GM19438 (cell line): ENCODE results near the gene FGD5.

Experiments
- ATAC-seq: cut with Tn5 transposase; IDR thresholded peaks from one replicate; pipeline ENCODE4 v1.9.1; 2021; ENCODE audit warnings: low read depth; ENCODE audit not compliant: unreplicated experiment

The FGD5 gene

DNA sequence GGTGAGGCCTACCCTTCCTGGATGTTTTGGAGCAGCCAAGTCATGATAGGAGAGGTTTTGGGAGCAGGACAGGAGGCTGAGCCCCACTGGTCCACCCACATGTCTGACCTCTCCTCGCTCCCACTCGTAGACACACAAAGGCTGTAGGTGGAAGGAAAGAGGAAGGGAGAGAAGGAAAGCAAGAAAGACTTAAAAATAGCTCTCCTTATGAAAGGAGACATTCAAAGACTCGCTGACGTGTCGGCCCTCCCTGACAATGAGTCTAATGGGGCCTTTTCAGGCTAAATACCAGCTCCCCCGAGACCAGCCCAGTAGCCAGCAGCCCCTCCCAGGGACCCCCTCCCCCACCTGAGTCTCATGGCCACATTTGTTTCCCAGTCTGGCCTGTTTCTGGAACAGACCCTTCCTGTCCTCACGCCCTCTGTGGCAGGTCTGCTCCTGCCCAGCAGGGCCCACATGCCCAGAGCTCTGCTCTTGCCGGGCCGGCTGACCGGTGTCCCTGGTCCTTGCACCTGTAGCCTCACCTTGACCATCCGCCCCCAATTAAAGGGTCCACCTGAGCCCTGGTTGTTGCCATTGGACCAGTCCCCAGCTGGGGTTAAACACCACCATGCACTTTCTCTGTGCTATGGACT, 49.3 kb downstream of the FGD5 start:
- ATAC-seq = no peak

DNA sequence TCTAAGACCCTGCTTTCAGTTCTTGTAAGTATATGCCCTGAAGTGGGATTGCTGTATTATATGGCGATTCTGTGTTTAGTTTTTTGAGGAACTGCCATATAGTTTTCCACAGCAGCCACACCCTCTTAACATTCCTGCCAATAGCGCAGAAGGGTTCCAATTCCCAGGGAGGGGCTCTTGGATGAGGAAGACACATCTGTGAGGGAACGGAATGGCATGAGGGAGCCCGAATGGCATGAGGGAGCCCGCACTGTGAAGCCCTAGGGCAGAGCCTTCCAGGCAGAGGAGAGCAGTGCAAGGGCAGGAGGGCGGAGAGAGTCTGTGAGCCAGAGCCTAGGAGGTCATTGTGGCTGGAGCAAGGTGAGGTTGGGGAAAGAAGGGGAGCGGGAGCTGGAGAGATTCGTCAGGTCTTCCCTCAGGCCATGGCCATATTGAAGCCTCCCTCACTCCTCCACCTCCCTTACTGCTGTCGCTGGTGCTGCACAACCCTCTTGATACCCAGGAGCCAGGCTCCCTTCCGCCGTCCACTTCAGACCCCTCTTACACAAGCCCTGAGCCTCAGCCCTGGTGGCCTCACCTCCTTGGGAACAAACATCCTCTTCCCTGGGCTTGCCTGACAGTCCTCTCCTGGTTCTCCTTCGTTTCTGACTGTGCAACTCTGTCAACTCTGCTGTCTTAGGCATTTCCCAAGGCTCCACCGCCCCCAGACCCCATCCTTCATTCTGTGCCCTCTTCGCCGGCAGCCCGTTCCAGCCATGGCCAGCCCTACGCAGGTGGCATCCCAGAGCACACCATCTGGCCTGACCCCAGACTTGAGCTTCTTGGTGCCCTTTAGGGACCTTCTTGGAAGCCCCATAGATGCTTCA, 51.4 kb downstream of the FGD5 start:
- no peak for ATAC-seq

DNA sequence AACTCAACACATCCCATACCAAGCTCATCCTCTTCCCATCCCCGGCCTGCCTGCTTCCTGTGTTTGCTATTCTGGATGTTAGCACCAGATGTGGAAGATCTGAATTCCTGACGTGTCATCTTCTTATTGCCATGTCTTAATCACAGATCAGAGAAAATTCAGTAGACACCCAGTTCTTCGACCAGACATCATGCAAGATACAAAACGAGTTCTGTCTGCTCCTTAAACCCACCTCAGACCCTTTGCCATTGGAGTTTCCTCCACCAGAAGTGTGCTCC, 52.0 kb downstream of the FGD5 start:
- ATAC-seq = no peak

DNA sequence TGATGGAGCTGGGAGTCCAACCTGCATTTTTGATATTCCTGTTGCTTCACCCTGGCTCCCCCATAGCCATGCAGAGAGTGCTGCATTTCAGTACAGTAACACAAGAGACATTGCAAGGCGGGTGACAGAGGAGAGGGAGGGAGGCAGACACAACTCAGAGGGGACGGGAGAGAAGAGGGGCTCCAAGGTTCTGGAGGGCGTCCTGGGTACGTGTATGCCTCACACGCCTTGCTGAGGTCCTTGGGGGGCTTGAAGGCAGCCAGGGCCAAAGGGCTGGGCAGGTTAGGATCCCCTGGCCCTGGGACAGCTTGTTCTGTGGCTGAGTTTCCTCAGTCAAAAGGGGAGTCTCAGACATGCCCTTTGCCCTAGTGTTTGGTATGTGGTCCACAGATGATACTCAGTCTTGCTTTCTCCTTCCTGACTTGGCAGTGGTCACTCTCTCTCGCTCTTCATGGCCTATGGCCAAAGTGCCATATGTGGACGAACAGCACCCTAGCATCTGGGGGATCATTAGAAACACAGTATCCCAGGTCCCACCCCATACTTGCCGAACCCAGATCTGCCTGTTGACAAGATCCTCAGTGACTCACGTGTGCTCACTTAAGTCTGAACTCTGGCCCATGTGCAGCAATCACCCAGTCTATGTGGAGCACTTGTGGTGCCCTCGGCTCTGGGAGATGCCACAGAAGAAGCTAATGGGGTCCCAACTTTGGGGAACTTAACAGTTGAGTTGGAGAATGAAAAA, 52.9 kb downstream of the FGD5 start:
- ATAC-seq = no peak

DNA sequence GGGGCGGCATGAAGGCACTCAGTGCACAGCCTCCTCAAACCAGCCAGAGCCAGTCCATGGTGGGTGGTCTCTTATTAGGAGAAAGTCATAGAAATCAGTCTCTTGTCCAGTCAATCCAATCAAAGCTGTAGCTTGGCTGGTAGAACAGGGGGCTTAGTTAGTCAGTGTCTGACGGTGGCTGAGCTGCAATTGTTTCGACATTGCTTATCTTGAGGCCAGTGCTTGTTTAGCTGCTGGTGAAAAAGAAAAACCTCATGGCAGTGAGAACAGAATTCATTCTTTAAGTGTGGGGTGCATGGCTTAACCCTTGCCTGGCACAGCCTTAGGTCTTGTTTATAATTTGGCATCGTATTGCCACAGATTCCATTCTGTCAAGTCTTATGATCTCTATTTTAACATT, 53.9 kb downstream of the FGD5 start:
- no peak for ATAC-seq

DNA sequence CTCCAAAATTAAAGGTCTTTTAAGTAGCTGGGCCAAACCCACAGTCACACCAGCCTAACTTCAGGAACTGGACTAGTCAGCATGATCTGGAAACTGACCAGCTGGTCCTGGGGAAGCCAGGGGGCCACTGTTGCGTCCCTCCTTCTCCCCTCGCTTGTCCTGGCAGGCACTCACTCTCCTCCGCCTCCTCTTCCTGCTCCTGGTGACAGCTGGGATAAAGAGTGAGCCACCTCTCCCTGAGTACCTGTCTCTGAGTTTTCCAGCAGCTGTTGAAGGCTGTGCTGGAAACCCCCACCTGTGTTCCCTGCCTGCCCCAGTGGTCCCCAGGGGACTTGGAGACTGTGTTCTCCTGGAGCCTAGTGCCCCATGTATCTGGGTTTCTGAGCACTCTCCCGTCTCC, 56.0 kb downstream of the FGD5 start:
- no peak for ATAC-seq

DNA sequence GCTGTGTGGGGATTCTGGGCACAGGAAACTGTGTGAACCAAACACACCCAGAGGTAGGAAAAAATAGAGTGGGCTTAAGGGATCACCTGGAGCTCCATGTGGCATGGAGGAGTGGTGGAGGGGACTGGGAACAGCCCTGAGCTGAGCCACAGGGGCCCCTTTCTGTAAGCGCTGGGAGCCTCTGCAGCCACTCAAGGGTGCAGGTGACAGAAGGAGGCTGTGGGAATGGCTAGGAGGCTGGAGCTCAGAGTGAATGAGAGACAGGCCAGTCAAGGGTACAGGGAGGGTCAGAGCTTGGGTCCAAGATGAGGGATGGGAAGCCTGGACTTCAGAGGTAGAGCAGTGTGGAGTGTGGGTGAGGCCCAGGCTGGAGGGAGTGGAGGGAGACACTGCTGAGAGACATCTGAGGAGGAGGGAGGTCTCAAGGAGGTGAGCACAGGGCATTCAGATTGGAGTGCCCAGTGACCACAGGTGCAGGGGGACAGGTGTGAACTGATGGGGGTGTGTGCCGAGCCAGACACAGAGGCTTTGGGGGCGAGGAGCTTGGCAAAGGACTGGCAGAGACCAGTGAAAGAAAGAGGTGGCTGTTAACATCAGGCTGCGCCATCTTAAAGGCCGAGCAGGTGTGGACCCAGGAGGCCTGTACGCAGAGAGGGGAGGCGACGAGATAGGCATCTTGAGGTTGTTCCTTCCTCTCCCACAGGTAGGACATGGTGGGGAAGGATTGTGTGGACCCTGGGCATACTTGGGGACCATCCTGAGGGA, 56.8 kb downstream of the FGD5 start:
- ATAC-seq = no peak

DNA sequence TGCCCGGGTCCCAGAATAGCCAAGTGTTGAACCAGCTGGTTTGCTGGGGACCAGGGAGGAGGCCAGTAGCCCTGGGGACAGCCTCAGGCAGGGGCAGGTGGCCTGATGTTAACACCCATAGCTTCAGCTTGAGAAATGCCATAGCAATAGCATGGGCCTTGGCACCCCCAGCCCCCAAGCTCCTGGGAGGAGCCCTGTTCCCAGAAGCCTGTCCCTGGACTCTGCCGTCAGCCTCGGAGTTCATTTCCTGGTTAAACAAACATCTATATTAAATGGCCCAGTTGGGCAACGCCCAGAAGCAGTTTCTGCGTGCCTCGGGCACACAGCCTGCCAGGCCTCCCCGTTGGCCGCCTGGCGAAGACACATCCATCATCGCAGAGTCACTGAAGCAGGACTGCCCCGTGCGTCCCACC, 58.2 kb downstream of the FGD5 start:
- ATAC-seq = no peak

DNA sequence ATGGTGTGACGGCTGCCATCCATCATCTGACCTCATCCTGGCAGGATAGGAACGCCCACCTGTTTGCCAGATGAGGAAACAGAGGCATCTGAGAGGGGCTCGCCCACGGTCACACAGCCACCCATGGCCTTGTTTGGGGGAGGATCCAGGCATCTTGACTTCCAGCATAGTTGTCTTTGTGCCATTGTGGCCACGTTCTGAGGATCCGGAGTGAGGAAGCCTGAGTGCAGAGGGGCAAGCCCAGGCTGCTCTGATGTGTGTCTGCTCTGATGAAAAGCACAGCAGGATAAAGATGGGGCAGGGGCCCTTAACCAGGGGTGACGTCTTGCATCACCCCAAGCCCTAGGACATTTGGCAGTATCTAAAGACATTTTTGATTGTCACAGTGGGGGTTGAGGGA, 58.7 kb downstream of the FGD5 start:
- no peak for ATAC-seq

DNA sequence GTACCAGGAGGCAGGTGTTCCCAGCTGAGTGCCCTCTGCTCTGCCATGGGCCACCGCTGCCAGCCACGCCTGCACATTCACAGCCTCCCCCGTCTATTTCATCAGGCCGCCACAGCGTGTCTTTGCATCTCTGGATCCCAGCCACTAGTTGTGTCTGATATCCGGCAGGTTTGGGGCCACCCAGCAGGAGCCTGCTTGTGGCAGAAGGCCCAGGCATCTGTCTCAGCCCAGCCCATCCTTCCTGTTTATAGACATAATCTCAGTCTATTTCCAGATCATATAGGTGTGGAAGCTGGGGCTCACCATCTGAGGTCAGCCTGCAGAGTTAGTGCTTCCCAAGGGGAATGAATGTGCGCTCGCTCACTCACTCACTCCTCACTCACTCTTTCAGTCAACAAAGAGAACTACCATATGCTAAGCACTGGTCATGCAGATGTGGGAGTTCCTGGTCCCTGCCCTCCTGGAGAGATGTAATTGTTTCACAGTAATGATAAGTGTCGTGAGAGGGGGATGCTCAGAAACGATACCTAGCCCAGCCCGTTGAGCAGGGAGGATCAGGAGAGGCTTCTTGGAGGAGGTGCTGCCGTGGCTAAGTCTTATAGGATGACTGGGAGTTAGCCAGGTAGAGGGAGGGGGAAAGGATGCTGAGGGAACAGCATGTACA, 60.6 kb downstream of the FGD5 start:
- ATAC-seq = no peak

DNA sequence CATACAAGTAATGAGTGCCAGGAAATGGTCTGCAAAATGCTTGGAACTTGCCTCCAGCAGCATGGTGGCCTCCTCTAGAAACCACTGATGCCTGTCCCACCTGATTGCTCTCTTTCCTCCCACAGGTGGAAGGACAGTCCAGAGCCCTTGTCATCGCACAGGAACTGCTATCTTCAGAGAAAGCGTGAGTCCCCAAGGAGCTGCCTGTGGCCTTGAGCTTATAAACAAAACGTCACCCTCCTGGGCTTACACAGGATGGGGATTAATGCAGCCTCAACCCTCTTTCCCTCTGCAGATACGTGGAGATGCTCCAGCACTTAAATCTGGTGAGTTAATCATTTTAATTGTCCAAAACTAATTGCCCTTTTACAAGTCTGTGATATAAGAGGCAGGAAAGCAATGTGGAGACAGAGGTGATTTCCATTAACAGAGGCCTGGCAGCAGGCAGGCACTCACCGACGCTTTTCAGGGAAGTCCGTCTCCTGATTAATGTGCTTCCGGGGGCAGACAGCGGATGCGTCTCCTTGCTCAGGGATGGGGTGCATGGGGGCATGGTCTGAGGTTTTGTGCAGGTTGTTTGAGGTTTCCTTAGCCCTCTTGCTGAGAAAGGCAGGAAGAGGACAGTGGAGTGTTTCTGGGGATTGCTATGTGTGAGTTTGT, 61.8 kb downstream of the FGD5 start:
- ATAC-seq = no peak

DNA sequence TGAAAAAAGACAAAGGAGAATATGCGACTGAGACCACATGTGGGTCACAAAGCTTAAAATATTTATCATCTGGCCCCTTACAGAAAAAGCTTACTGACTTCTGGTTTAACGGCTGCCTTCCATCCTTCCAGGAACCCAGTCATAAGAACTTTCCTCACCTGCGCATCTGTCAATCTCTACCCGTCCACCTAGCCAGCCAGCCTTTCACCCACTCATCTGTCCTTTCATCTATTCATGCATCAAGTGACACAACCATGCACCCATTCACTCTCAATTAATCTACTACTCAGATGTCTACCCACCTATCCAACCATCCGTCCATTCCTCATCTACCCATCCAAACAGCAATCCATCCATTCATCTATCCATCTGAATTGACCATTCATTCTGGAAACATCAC, 64.5 kb downstream of the FGD5 start:
- no peak for ATAC-seq

DNA sequence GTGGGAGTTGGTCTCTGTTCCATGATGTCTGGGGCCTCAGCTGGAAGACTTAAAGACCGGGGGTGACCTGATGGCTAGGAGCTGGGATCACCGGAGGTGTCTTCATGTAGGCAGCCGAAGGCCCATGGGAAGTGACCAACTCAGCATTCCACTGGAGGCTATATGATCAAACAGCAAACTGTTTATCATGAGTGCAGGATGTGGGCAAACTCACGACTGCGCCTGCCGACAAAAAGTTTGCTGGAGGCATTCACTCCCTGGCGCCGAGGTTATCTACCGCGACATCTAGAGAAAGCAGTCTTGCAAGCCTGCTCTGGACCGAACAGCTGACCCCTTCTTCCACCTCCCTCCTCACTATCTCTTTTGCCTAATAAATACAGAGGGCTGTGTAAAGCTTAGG, 65.9 kb downstream of the FGD5 start:
- ATAC-seq = no peak

DNA sequence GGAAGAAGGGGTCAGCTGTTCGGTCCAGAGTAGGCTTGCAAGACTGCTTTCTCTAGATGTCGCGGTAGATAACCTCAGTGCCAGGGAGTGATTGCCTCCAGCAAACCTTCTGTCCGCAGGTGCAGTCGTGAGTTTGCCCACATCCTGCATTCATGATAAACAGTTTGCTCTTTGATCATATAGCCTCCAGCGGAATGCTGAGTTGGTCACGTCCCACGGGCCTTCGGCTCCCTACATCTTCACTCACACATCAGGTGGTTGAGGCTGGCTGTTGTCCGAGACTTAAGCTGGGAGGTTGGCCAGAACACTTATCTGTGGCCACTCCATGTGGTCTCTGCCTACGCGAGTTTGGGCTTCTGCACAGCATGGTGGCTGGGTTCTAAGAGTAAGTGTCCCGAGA, 66.5 kb downstream of the FGD5 start:
- no peak for ATAC-seq

DNA sequence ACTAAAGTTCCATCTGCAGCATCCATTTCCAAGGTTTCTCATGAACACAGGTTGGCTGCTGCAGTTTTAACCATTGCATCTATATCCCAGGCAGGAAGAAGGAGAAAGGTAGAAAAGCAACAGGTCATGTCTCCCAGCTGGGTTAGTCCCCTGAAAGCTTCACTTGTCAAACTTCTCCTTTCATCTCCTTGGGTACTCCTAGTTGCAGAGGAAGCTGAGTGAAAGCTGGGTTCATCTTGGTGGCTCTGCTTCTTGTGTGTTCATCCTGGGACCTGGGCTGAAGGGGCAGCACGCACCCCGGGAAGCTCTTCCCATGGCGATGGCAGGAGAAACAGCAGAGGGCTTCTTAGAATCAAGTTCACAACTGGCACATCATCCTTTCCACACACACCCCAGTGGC, 67.3 kb downstream of the FGD5 start:
- no peak for ATAC-seq

DNA sequence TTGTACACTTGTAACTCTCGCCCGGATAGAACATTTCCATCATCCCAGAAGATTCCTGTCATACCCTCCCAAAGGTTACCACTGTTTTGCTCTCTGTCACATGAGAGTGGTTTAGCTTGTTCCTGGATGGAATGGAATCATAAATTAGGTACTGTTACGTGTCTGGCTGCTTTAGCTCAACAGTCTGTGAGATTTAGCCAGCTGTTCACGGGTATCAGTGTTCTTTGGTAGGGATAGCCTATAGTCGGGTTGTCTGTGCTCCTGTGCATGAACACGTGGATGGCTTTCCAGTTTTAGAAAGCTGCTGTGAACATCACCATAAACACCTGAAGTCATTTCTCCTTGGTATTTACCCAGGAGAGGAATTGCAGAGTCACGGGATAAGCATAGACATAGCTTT, 70.4 kb downstream of the FGD5 start:
- ATAC-seq = no peak

DNA sequence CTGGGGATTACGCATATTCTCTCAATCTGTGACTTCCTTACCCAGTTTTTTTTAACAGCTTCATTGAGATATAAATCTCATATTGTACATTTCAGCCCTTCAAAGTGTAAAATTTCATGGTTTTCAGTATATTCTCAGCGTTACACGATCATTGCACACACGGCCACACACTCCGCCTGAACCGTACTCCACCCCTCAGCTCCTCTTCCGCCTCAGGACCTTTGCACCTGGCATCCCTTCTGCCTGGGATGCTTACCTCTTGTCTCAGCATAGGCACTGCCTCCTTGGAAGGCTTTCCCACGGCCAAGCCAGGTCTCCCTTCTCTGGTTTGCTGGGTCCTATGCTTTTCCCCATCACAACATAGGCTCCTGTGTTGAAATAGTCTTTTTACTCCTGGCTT, 71.2 kb downstream of the FGD5 start:
- no peak for ATAC-seq

DNA sequence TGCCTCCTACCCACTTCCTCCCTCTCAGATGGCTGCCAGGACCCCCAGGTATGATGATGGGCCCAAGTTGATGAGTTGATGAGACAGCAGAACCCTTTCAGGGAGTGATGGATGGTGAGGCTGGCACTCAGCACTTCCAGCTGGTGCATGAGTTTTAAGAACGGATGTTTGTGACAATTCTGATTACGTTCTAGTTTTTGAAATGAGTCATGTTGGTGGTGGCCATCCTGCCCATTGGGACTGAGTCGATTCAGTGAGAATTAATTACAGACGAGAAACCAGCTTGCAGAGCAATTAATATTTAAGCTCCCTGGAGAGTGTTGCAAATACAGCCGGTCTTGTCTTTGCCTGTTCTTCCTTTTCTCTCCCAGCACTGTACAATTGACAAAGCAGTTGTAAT, 71.7 kb downstream of the FGD5 start:
- ATAC-seq = no peak

DNA sequence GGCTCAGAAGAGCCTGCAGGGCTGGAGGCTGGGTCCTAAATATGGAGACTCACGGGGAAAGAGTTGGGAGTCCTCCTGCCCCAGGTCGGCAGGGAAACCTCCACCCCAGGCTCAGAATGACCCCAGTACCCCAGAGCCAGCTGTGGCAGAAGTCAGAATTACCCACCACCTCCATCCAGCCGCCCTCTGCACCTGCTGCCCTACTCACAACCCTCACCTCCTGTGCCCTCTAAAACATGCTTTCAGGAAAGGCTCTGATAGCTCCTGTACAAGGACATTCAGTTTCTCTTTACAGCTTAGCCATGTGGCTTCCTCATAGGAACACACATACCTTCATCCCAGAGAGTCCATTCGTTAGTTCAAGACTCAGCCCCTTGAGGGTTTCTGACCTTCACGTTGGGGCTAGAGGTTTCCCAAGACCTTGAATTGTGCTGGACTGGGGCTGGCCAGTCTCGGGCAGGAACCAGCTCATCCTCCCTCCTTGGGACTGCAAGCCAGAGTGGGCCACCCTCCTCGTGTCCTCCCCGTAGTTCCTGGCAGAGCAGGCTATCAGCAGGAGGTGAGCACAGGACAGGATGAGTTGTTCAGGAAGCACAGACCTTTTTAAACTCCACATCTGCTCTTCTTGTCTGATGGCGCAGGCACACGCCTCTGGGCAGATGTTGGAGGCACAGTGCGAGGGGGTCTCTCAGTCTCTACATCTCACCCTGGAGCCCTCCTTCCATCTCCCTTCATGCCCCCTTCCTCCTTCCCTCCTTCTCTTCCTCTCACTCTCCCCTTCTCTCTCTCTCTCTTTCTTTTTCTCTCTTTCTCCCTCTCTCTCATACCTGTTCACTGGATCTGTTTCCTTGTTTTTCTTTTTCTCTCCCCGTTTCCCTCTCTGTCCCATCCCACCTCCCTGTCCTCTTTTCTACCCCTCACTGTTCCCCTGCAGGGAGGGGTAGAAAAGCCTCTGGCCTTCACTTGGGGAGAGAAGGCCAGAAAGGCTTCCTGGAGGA, 72.7 kb downstream of the FGD5 start:
- ATAC-seq = no peak
